ENCODE measurements around the gene ALKBH3. TPM values are rescaled to one million over a fixed set of nuclear protein-coding genes. Genes with fewer than 3 reads are reported as not detected.

Gene ALKBH3
- 33.1 and 48.6 TPM in 2 replicates for total RNA-seq

GRCh38 chr11:43880640-43881159 lies at the start of gene ALKBH3:
Gene ALKBH3, plus strand, starts transcription at chr11:43880831. Its CDS starts 1,822 bp downstream, at chr11:43882653.

Other genes with a start within 250 kb of the ALKBH3 start
- 58.9 and 64.1 TPM in 2 replicates for gene HSD17B12, start 200.1 kb upstream of the ALKBH3 start, total RNA-seq
- gene C11orf96, start 61.8 kb downstream of the ALKBH3 start, total RNA-seq, result 0.45 and 1.3 TPM in 2 replicates
- gene ACCSL, start 167.2 kb downstream of the ALKBH3 start, total RNA-seq, result 0.45 TPM in 1 of 2 replicates, not detected in the other
- 3.1 and 3.7 TPM in 2 replicates for gene ACCS, start 185.4 kb downstream of the ALKBH3 start, total RNA-seq
- 102 and 109 TPM in 2 replicates for gene EXT2, start 214.8 kb downstream of the ALKBH3 start, total RNA-seq